AG20443 (cell line): ENCODE measurements around the gene KMT2A.

Experiments used
- DNase-seq: peaks from one replicate; pipeline ENCODE4 v3.0.0; 2012; ENCODE audit warnings: low spot score, mixed read lengths

Gene KMT2A

DNA sequence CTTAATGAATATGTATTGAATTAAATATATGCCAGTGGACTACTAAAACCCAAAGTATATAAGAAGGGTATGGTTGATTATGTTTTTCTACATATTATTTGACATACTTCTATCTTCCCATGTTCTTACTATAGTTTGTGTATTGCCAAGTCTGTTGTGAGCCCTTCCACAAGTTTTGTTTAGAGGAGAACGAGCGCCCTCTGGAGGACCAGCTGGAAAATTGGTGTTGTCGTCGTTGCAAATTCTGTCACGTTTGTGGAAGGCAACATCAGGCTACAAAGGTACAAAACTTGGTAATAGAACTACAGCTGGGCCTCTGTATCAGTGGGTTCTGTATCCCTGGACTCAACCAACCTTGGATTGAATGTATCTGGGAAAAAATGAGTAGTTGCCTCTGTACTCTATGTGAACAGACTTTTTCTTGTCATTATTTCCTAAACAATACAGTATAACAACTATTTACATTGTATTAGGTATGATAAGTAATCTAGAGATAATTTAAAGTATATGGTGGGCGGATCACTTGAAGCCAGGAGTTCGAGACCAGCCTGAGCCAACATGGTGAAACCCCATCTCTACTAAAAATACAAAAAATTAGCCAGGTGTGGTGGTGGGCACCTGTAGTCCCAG is 52.3 kb downstream of the KMT2A start:
- peak; percentile 85 for DNase-seq

GRCh38 chr11:118491041-118491440 is 54.7 kb downstream of the KMT2A start:
- DNase-seq: no peak

GRCh38 chr11:118497831-118498230 is 61.5 kb downstream of the KMT2A start:
- no peak for DNase-seq

DNA sequence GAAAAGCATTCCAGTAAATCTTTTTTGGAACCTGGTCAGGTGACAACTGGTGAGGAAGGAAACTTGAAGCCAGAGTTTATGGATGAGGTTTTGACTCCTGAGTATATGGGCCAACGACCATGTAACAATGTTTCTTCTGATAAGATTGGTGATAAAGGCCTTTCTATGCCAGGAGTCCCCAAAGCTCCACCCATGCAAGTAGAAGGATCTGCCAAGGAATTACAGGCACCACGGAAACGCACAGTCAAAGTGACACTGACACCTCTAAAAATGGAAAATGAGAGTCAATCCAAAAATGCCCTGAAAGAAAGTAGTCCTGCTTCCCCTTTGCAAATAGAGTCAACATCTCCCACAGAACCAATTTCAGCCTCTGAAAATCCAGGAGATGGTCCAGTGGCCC is 66.9 kb downstream of the KMT2A start:
- DNase-seq: no peak

DNA sequence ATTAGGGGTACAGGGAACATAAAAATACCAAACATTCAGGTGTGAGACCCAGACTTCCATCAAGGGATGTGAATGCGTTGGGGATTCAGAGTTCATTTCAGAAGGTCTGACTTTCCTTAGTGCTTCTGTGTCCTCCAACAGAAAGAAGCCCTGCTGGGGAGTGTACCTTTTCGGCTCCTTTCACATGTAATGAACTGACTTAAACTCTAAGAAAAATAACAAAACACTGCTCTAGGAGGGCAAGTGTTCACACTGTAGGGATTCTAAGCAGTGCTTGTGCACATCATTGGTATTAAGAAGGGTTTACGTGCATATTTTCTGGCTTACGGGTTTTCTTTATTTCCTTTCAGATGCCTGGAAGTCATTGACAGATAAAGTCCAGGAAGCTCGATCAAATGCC is 75.3 kb downstream of the KMT2A start:
- no peak for DNase-seq

DNA sequence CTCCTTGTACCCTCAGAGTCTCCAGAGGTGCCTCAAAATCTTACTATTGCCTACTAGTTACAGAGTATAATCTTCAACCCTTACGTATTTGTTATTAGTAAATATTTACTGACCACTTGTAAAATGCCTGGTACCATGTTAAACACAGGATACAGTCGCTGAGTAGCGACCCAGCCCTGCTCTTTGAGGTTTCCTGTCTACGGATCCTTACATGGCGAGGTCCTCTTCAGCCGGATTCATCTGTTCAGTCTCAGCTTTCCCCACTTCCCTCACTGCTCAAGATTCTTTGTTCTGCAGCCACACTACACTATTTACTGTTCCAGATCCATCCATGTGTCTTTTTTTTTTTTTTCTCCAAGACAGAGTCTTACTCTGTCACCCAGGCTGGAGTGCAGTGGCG is 77.8 kb downstream of the KMT2A start:
- no peak for DNase-seq

GRCh38 chr11:118519549-118519948 is 83.3 kb downstream of the KMT2A start:
- no peak for DNase-seq

- no peak for DNase-seq
Measured at GRCh38 chr11:118521892-118522311, 85.6 kb downstream of the KMT2A start.

GRCh38 chr11:118522571-118523072 is 86.3 kb downstream of the KMT2A start:
- DNase-seq: peak; percentile 65

DNA sequence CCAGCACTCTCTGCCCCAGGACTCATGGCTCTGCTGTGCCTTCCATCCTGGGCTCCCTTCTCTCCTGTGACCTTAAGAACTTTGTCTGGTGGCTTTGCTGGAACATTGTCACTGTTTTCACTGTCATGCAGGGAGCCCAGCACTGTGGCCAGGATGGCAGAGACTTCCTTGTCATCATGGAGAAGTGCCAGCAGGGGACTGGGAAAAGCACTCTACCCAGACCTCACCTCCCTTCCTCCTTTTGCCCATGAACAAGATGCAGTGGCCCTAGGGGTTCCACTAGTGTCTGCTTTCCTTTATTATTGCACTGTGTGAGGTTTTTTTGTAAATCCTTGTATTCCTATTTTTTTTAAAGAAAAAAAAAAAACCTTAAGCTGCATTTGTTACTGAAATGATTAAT is 88.1 kb downstream of the KMT2A start:
- no peak for DNase-seq

DNA sequence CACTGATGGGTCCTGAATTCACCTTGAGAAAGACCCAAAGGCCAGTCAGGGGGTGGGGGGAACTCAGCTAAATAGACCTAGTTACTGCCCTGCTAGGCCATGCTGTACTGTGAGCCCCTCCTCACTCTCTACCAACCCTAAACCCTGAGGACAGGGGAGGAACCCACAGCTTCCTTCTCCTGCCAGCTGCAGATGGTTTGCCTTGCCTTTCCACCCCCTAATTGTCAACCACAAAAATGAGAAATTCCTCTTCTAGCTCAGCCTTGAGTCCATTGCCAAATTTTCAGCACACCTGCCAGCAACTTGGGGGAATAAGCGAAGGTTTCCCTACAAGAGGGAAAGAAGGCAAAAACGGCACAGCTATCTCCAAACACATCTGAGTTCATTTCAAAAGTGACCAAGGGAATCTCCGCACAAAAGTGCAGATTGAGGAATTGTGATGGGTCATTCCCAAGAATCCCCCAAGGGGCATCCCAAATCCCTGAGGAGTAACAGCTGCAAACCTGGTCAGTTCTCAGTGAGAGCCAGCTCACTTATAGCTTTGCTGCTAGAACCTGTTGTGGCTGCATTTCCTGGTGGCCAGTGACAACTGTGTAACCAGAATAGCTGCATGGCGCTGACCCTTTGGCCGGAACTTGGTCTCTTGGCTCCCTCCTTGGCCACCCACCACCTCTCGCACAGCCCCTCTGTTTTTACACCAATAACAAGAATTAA is 88.6 kb downstream of the KMT2A start:
- DNase-seq: peak; percentile 15

DNA sequence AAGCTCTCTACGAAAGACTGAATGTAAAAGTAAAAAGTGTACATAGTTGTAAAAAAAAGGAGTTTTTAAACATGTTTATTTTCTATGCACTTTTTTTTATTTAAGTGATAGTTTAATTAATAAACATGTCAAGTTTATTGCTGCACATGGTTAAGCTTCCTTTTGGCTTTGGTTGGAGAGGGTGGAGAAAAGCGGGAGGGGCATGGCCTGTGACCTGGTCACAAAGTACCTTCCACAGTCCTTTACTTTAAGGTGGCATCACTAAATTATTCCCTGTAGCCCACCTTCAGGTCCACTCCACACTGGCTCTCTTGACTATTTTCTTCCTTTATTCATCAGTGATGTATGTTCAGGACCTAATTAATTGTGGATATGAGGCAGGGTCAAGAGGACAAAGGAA is 90.4 kb downstream of the KMT2A start:
- no peak for DNase-seq

GRCh38 chr11:118527109-118527508 is 90.8 kb downstream of the KMT2A start, which contains the start of gene TTC36:
Gene TTC36, plus strand, starts transcription at chr11:118527474. Its CDS starts 21 bp downstream, at chr11:118527495.
- no peak for DNase-seq

DNA sequence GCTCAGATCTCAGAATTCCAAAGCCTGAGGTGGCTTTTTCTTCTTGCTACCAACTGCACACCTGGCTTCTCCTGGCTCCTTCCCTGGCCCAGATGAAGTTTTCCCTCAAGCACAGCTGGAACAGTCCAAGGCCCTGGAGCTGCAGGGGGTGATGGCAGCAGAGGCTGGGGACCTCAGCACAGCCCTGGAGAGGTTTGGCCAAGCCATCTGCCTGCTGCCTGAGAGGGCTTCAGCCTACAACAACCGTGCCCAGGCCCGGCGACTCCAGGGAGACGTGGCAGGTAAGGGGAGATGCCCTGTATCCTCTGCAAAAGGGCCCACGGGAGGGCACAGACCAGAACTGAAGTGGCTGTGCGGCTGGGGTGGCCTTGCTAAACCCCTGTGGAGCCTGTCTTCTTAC is 92.2 kb downstream of the KMT2A start:
- no peak for DNase-seq

- no peak for DNase-seq
Measured at GRCh38 chr11:118529584-118530175, 93.4 kb downstream of the KMT2A start.

DNA sequence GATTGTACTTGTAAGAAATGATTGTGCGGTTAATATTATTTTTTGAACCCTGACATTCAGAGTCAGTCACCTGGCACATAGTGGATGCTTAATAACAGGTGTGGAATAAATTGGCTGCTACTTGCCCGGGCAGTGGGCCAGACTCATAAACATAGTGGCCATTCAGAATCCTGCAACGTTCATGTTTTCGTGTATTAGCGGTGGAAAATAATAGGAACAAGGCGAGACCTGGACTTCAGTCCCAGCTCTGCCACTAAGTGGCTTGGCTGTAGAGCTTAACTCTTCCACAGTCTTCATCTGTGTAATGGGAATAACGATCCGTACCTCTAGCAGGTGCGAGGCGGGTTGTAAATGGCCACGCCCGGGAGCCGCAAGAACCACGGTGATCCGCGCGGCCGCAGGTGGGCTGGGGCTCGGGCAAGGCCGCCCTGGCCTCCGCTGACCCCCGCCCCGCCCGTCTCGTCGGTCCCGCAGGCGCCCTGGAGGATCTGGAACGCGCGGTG is 93.9 kb downstream of the KMT2A start:
- DNase-seq: no peak

DNA sequence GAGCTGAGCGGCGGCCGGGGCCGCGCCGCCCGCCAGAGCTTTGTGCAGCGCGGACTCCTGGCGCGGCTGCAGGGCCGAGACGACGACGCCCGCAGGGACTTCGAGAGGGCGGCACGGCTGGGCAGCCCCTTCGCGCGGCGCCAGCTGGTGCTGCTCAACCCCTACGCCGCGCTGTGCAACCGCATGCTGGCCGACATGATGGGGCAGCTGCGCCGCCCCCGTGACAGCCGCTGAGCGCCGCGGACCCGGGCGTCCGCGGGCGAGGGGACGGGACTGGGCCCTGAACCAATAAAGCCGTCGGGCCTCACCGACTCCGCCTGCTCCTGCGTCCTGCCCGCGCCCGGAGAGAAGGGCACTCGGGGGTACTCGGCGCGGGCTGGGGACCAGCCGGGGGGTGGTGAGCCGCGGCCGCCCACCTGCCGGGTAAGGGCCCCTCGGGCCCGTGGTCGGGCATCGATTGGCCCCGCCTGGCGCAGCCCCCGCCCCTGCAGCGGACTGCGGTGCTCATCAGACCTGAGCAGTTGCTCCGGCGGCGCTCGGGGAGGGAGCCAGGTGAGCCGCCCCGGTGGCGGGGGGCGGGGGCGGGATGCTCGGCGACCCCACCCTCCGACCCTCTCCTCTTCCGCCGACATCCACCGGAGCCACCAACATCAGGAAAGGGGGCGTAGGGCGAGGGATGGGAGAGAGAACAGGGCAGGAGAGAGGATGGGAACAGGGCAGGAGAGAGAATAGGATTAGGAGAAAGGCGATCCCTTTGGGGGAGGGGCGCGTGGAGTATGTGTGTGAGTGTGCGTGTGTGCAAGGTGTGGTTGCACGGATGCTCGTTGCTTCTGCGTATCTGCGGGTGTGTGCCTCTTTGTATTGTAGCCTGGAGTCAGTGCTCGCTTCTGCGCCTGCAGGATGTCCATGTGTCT is 94.6 kb downstream of the KMT2A start, which contains the start of gene TMEM25:
Gene TMEM25, plus strand, starts transcription at position 510 of the 914 bp plus-strand sequence. CDS start 610 bp downstream, outside the sequence.
- DNase-seq: peak; percentile 82

DNA sequence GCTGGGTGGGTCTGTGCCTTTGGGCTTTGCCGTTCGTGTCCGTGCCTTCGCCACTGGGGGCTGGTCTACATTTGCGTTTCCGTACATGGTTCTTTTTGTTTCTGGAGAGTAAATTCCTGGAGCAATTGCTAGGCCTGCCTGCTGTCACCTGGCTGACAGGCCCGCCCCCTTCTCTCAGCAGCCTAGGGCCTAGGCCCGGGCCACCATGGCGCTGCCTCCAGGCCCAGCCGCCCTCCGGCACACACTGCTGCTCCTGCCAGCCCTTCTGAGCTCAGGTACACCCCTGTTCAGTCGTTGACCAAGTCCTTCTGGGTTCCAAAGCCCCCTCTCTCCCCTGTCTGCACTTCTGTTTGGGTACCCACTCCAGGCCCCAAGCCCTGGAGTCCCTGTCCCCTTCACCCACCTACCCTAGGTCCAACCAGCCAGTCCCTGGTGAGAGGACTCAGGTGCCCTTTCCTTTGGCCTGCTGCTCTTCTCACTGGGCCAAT is 95.3 kb downstream of the KMT2A start:
- peak; percentile 38 for DNase-seq

DNA sequence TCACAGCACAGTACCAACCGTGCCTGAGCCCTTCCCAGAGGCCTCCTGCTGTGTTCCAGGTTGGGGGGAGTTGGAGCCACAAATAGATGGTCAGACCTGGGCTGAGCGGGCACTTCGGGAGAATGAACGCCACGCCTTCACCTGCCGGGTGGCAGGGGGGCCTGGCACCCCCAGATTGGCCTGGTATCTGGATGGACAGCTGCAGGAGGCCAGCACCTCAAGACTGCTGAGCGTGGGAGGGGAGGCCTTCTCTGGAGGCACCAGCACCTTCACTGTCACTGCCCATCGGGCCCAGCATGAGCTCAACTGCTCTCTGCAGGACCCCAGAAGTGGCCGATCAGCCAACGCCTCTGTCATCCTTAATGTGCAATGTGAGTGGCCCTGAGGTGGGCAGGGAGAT is 95.8 kb downstream of the KMT2A start:
- DNase-seq: no peak

- no peak for DNase-seq
Measured at GRCh38 chr11:118532852-118533768, 96.8 kb downstream of the KMT2A start.
